ENCODE data around the gene GMDS.

The GMDS gene

GRCh38 chr6:1972962-1973361 is 272.4 kb downstream of the GMDS start:
- ATAC-seq (ENCODE audit: insufficient read depth, low read depth), result no peak
- no peak overlapping the region for H3K4me2 ChIP-seq (ENCODE audit: insufficient read depth, low read length)

GRCh38 chr6:1971612-1972011 is 273.8 kb downstream of the GMDS start:
- TF ChIP-seq EZH2 (IDR thresholded peaks at IDR 0.05; ENCODE audit: borderline replicate concordance, low read depth, low read length, severe bottlenecking) (no peak), CTCF (IDR thresholded peaks at IDR 0.05; ENCODE audit: borderline replicate concordance, extremely low read depth, low read length, poor library complexity, severe bottlenecking) (no peak)
- H3K4me1 ChIP-seq (ENCODE audit: insufficient read depth, low read length), result peaks cover 19% of the 10 kb centered on the region
- H3K4me2 ChIP-seq (ENCODE audit: insufficient read depth, low read length), result no peak overlapping the region
- H3K27ac ChIP-seq (ENCODE audit: low read length), result 0 out of 2 replicates have a peak overlapping the region, but pooled peaks have one; percentile 39
- no peaks in the 10 kb centered on the region for H3K79me2 ChIP-seq (ENCODE audit: insufficient read depth, low read length)
- H3K27me3 ChIP-seq (ENCODE audit: insufficient read depth, low read length, poor library complexity), result no peaks in the 10 kb centered on the region
- H3K9me3 ChIP-seq (ENCODE audit: insufficient read depth, low read length, severe bottlenecking), result no peaks in the 10 kb centered on the region
- no peaks in the 10 kb centered on the region for H3K36me3 ChIP-seq (ENCODE audit: insufficient read depth, low read length)
- ATAC-seq (ENCODE audit: insufficient read depth, low read depth), result no peak
- H3K9ac ChIP-seq (ENCODE audit: low read depth, low read length), result no peak overlapping the region
- H2AFZ ChIP-seq (ENCODE audit: low read depth, low read length), result no peak overlapping the region
- no peak for DNase-seq
- H4K20me1 ChIP-seq (ENCODE audit: insufficient read depth, low read length), result no peaks in the 10 kb centered on the region
- no peak overlapping the region for H3K4me3 ChIP-seq (ENCODE audit: low read depth in 1 of 2, low read length in 2 of 2)

More at GRCh38 chr6:1972962-1973361, 272.4 kb downstream of the GMDS start:
- Histone ChIP-seq H3K27ac (ENCODE audit: low read length) (no peak overlapping the region), H3K4me1 (ENCODE audit: insufficient read depth, low read length) (peaks cover 19% of the 10 kb centered on the region), H2AFZ (ENCODE audit: low read depth, low read length) (no peak overlapping the region), H4K20me1 (ENCODE audit: insufficient read depth, low read length) (no peaks in the 10 kb centered on the region), H3K9me3 (ENCODE audit: insufficient read depth, low read length, severe bottlenecking) (no peaks in the 10 kb centered on the region), H3K27me3 (ENCODE audit: insufficient read depth, low read length, poor library complexity) (no peaks in the 10 kb centered on the region), H3K9ac (ENCODE audit: low read depth, low read length) (no peak overlapping the region), H3K79me2 (ENCODE audit: insufficient read depth, low read length) (no peaks in the 10 kb centered on the region), H3K4me3 (ENCODE audit: low read depth in 1 of 2, low read length in 2 of 2) (no peak overlapping the region), H3K36me3 (ENCODE audit: insufficient read depth, low read length) (no peaks in the 10 kb centered on the region)
- no peak for DNase-seq
- TF ChIP-seq CTCF (IDR thresholded peaks at IDR 0.05; ENCODE audit: borderline replicate concordance, extremely low read depth, low read length, poor library complexity, severe bottlenecking), result no peak
- no peak for TF ChIP-seq EZH2 (IDR thresholded peaks at IDR 0.05; ENCODE audit: borderline replicate concordance, low read depth, low read length, severe bottlenecking)

- Histone ChIP-seq H3K4me3 (ENCODE audit: low read depth in 1 of 2, low read length in 2 of 2) (no peak overlapping the region), H3K9ac (ENCODE audit: low read depth, low read length) (no peak overlapping the region), H2AFZ (ENCODE audit: low read depth, low read length) (no peak overlapping the region), H3K4me2 (ENCODE audit: insufficient read depth, low read length) (no peak overlapping the region), H3K27ac (ENCODE audit: low read length) (0 out of 2 replicates have a peak overlapping the region, but pooled peaks have one; percentile 8), H3K9me3 (ENCODE audit: insufficient read depth, low read length, severe bottlenecking) (no peaks in the 10 kb centered on the region), H4K20me1 (ENCODE audit: insufficient read depth, low read length) (no peaks in the 10 kb centered on the region), H3K79me2 (ENCODE audit: insufficient read depth, low read length) (no peaks in the 10 kb centered on the region), H3K4me1 (ENCODE audit: insufficient read depth, low read length) (peaks cover 19% of the 10 kb centered on the region), H3K36me3 (ENCODE audit: insufficient read depth, low read length) (no peaks in the 10 kb centered on the region), H3K27me3 (ENCODE audit: insufficient read depth, low read length, poor library complexity) (no peaks in the 10 kb centered on the region)
- ATAC-seq (ENCODE audit: insufficient read depth, low read depth) (peak; percentile 45; the same call in 2 of the 3 replicates), DNase-seq (peak; percentile 11)
- TF ChIP-seq EZH2 (IDR thresholded peaks at IDR 0.05; ENCODE audit: borderline replicate concordance, low read depth, low read length, severe bottlenecking), result no peak
- TF ChIP-seq CTCF (IDR thresholded peaks at IDR 0.05; ENCODE audit: borderline replicate concordance, extremely low read depth, low read length, poor library complexity, severe bottlenecking), result no peak
Measured at GRCh38 chr6:1970151-1970561, 275.2 kb downstream of the GMDS start.

GRCh38 chr6:1966713-1967112 is 278.7 kb downstream of the GMDS start:
- Histone ChIP-seq H3K4me1 (ENCODE audit: insufficient read depth, low read length) (peaks cover 17% of the 10 kb centered on the region), H3K36me3 (ENCODE audit: insufficient read depth, low read length) (no peaks in the 10 kb centered on the region), H3K9me3 (ENCODE audit: insufficient read depth, low read length, severe bottlenecking) (no peaks in the 10 kb centered on the region), H3K27me3 (ENCODE audit: insufficient read depth, low read length, poor library complexity) (no peaks in the 10 kb centered on the region), H3K79me2 (ENCODE audit: insufficient read depth, low read length) (no peaks in the 10 kb centered on the region), H4K20me1 (ENCODE audit: insufficient read depth, low read length) (no peaks in the 10 kb centered on the region), H3K4me3 (ENCODE audit: low read depth in 1 of 2, low read length in 2 of 2) (no peak overlapping the region), H3K9ac (ENCODE audit: low read depth, low read length) (no peak overlapping the region), H2AFZ (ENCODE audit: low read depth, low read length) (no peak overlapping the region), H3K4me2 (ENCODE audit: insufficient read depth, low read length) (no peak overlapping the region), H3K27ac (ENCODE audit: low read length) (no peak overlapping the region)
- ATAC-seq (ENCODE audit: insufficient read depth, low read depth) (no peak), DNase-seq (no peak)
- TF ChIP-seq EZH2 (IDR thresholded peaks at IDR 0.05; ENCODE audit: borderline replicate concordance, low read depth, low read length, severe bottlenecking) (no peak), CTCF (IDR thresholded peaks at IDR 0.05; ENCODE audit: borderline replicate concordance, extremely low read depth, low read length, poor library complexity, severe bottlenecking) (no peak)

Measured in DND-41 (cell line).